K562 (cell line): ENCODE measurements around the gene SLC11A1.

Source experiments
- EGR1 ChIP-seq: fragments of 450-650 bp; conservative IDR thresholded peaks from 2 replicates; pipeline ENCODE4 v1.6.1; 2017; ENCODE audit warnings: mild to moderate bottlenecking
- KLF13 ChIP-seq: fragments of 450-650 bp; IDR thresholded peaks from 2 replicates; pipeline ENCODE4 v1.6.1; 2016; ENCODE audit warnings: missing genetic modification characterization, low read depth, mild to moderate bottlenecking, missing compliant biosample characterization, moderate library complexity, borderline replicate concordance
- MAFG ChIP-seq: fragments of 450-650 bp; conservative IDR thresholded peaks from 2 replicates; pipeline ENCODE4 v1.6.1; 2016; ENCODE audit warnings: missing genetic modification characterization, missing compliant biosample characterization
- NR3C1 ChIP-seq: sonication (generic); formaldehyde crosslinking; IDR thresholded peaks from 2 replicates; pipeline ENCODE4 v1.8.1; 2022; ENCODE audit warnings: missing genetic modification reagents
- POLR2A ChIP-seq: fragments of 450-650 bp; conservative IDR thresholded peaks from 2 replicates; pipeline ENCODE4 v1.6.1; 2016
- RCOR1 ChIP-seq, 2 experiments: IDR thresholded peaks; 2 replicates each; pipeline ENCODE4 v1.6.1; 2012; ENCODE audit warnings: low read depth in 2 of 2, low read length in 2 of 2, borderline replicate concordance in 1 of 2, improper control_type of control experiment in 1 of 2
- SREBF1 ChIP-seq: fragments of 150-350 bp; IDR thresholded peaks from 2 replicates; pipeline ENCODE4 v1.6.1; 2014; ENCODE audit warnings: antibody characterized with exemption, low read depth, low read length, borderline replicate concordance
- TEAD4 ChIP-seq, 2 experiments: sonication (generic) in 1 of 2; formaldehyde crosslinking in 1 of 2; IDR thresholded peaks; 2 replicates each; pipeline versions ENCODE4 v1.6.1 to v1.8.0; 2012 to 2022; ENCODE audit warnings: borderline replicate concordance in 1 of 2, inconsistent platforms in 1 of 2, low read length in 1 of 2, mild to moderate bottlenecking in 1 of 2, missing genetic modification reagents in 1 of 2
- XRCC4 ChIP-seq: IDR thresholded peaks from one replicate; pipeline ENCODE4 v1.6.1; 2011; ENCODE audit not compliant: insufficient read depth, insufficient read length; ENCODE audit errors: extremely low read depth
- YY1 ChIP-seq, 3 experiments: IDR thresholded peaks; 2 replicates each; pipeline ENCODE4 v1.6.1; 2011; ENCODE audit warnings: low read length in 2 of 3, mild to moderate bottlenecking in 2 of 3, moderate library complexity in 2 of 3, borderline replicate concordance in 1 of 3, control low read depth in 1 of 3, low read depth in 1 of 3; ENCODE audit not compliant: insufficient read depth in 3 of 3, insufficient replicate concordance in 2 of 3, control insufficient read depth in 1 of 3, insufficient read length in 1 of 3; ENCODE audit errors: extremely low read depth in 1 of 3
- ZNF311 ChIP-seq: fragments of 250-450 bp; sonication (Bioruptor Pico); IDR thresholded peaks from 2 replicates; pipeline ENCODE4 v1.4.0; 2020; ENCODE audit warnings: mild to moderate bottlenecking, moderate library complexity
- TF ChIP-seq, protein P1 (sequence below), 3 experiments: IDR thresholded peaks in 2 of 3; conservative IDR thresholded peaks in 1 of 3; 2 replicates each; pipeline ENCODE4 v1.5.1; 2011 to 2012; ENCODE audit warnings: low read length in 3 of 3, mild to moderate bottlenecking in 3 of 3, control low read depth in 2 of 3, improper control_type of control experiment in 1 of 3, inconsistent platforms in 1 of 3, low read depth in 1 of 3, mixed read lengths in 1 of 3, moderate library complexity in 1 of 3; ENCODE audit not compliant: insufficient read depth in 2 of 3
- TF ChIP-seq, protein P2 (sequence below): fragments of 250-450 bp; sonication (Bioruptor Pico); IDR thresholded peaks from 2 replicates; pipeline ENCODE4 v1.5.1; 2021; ENCODE audit warnings: mild to moderate bottlenecking

DNA sequence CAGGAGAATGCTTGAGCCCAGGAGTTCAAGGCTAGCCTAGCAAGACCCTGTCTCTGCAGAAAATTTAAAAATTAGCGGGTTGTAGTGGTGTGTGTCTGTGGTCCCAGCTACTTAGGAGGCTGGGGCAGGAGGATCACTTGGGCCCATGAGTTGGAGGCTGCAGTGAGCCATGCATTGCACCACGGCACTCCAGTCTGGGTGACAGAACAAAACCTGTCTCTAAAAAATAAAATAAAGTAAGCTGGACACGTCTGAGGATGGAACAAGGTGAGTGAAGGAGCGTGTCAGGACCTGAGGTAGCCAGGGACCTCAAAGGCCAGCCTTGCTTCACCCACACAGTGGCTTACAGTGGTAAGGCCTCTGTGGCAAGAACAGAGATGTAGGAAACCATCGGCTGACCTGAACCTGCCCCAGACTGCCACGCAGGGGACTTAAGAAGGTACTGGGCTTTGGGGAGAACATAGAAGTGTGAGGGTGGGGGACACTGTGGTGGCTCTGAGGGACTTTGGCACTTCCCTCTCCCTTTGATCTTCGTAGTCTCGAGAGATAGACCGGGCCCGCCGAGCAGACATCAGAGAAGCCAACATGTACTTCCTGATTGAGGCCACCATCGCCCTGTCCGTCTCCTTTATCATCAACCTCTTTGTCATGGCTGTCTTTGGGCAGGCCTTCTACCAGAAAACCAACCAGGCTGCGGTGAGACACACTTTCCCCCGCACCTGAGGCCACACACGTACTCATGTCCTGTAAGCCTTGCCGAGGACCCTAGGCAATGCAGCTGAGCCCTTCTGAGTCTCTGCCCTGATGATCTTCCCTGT lies 7.5 kb downstream of the SLC11A1 start:
- TF ChIP-seq, protein P1, sequence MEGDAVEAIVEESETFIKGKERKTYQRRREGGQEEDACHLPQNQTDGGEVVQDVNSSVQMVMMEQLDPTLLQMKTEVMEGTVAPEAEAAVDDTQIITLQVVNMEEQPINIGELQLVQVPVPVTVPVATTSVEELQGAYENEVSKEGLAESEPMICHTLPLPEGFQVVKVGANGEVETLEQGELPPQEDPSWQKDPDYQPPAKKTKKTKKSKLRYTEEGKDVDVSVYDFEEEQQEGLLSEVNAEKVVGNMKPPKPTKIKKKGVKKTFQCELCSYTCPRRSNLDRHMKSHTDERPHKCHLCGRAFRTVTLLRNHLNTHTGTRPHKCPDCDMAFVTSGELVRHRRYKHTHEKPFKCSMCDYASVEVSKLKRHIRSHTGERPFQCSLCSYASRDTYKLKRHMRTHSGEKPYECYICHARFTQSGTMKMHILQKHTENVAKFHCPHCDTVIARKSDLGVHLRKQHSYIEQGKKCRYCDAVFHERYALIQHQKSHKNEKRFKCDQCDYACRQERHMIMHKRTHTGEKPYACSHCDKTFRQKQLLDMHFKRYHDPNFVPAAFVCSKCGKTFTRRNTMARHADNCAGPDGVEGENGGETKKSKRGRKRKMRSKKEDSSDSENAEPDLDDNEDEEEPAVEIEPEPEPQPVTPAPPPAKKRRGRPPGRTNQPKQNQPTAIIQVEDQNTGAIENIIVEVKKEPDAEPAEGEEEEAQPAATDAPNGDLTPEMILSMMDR (IDR thresholded peaks at IDR 0.05 in 2 of 3, conservative IDR thresholded peaks at IDR 0.05 in 1 of 3; ENCODE audit: insufficient read depth in 2 of 3, low read depth in 1 of 3, low read length in 3 of 3): no peak
- TF ChIP-seq XRCC4: no peak
- TF ChIP-seq POLR2A: no peak
- no peak for TF ChIP-seq TEAD4 (IDR thresholded peaks at IDR 0.05; ENCODE audit: low read length)
- TF ChIP-seq TEAD4 (CRISPR knock-in tag; IDR thresholded peaks at IDR 0.05; ENCODE audit: borderline replicate concordance): no peak
- no peak for TF ChIP-seq SREBF1
- TF ChIP-seq ZNF311 (CRISPR knock-in tag): no peak
- TF ChIP-seq YY1 (IDR thresholded peaks at IDR 0.05; ENCODE audit: borderline replicate concordance in 1 of 3, control insufficient read depth in 1 of 3, extremely low read depth in 1 of 3, insufficient read depth in 3 of 3, insufficient read length in 1 of 3, insufficient replicate concordance in 2 of 3, low read depth in 1 of 3, low read length in 2 of 3): no peak
- TF ChIP-seq, protein P2, sequence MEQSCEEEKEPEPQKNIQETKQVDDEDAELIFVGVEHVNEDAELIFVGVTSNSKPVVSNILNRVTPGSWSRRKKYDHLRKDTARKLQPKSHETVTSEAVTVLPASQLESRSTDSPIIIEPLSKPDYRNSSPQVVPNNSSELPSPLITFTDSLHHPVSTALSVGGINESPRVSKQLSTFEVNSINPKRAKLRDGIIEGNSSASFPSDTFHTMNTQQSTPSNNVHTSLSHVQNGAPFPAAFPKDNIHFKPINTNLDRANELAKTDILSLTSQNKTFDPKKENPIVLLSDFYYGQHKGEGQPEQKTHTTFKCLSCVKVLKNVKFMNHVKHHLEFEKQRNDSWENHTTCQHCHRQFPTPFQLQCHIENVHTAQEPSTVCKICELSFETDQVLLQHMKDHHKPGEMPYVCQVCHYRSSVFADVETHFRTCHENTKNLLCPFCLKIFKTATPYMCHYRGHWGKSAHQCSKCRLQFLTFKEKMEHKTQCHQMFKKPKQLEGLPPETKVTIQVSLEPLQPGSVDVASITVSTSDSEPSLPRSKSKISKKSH (CRISPR knock-in tag): no peak
- TF ChIP-seq KLF13 (tag): no peak
- TF ChIP-seq RCOR1 (IDR thresholded peaks at IDR 0.05; ENCODE audit: borderline replicate concordance in 1 of 2, low read depth in 2 of 2, low read length in 2 of 2): no peak
- no peak for TF ChIP-seq EGR1
- TF ChIP-seq MAFG (tag): no peak
- TF ChIP-seq NR3C1 (CRISPR knock-in tag): no peak
